MM.1S (cell line): ENCODE data around the gene CD101.

Experiments used
- DNase-seq: peaks from one replicate; pipeline ENCODE4 v3.0.0-alpha.2; 2015
- H2AFZ ChIP-seq: fragments of 300-600 bp; sonication (generic); 2 replicates; pipeline ENCODE4 v1.6.0; 2016; ENCODE audit warnings: antibody characterized with exemption, low read length
- H3F3A ChIP-seq: fragments of 300-600 bp; sonication (generic); 2 replicates; pipeline ENCODE4 v1.6.1; 2016; ENCODE audit warnings: mild to moderate bottlenecking, antibody characterized with exemption, low read length, moderate library complexity, mixed read lengths; ENCODE audit not compliant: insufficient read depth
- H3K27ac ChIP-seq: fragments of 300-600 bp; sonication (generic); 2 replicates; pipeline ENCODE4 v1.5.1; 2016; ENCODE audit warnings: mild to moderate bottlenecking, low read length
- H3K27me3 ChIP-seq: fragments of 300-600 bp; sonication (generic); replicated peaks from 2 replicates; pipeline ENCODE4 v1.6.0; 2016; ENCODE audit warnings: low read length; ENCODE audit not compliant: insufficient read depth
- H3K36me3 ChIP-seq: fragments of 300-600 bp; sonication (generic); replicated peaks from 2 replicates; pipeline ENCODE4 v1.6.1; 2016; ENCODE audit warnings: mild to moderate bottlenecking, low read length, mixed read lengths; ENCODE audit not compliant: insufficient read depth
- H3K4me1 ChIP-seq: fragments of 300-600 bp; sonication (generic); 2 replicates; pipeline ENCODE4 v1.6.1; 2016; ENCODE audit warnings: low read length, mixed read lengths
- H3K4me2 ChIP-seq: fragments of 300-600 bp; sonication (generic); 2 replicates; pipeline ENCODE4 v1.6.0; 2016; ENCODE audit warnings: low read depth, low read length
- H3K4me3 ChIP-seq: fragments of 300-600 bp; sonication (generic); 2 replicates; pipeline ENCODE4 v1.5.1; 2016; ENCODE audit warnings: low read length, mixed read lengths
- H3K79me2 ChIP-seq: fragments of 300-600 bp; sonication (generic); 2 replicates; pipeline ENCODE4 v1.6.1; 2016; ENCODE audit warnings: mixed run types, low read length, mixed read lengths
- H3K9ac ChIP-seq: fragments of 300-600 bp; sonication (generic); 2 replicates; pipeline ENCODE4 v1.6.1; 2016; ENCODE audit warnings: low read length, mixed read lengths
- H3K9me2 ChIP-seq: fragments of 300-600 bp; sonication (generic); replicated peaks from 2 replicates; pipeline ENCODE4 v1.6.1; 2016; ENCODE audit warnings: mild to moderate bottlenecking, low read length, mixed read lengths; ENCODE audit not compliant: insufficient read depth
- H3K9me3 ChIP-seq: fragments of 300-600 bp; sonication (generic); replicated peaks from 2 replicates; pipeline ENCODE4 v1.6.1; 2016; ENCODE audit warnings: mild to moderate bottlenecking, low read length, mixed read lengths; ENCODE audit not compliant: insufficient read depth
- H4K20me1 ChIP-seq: fragments of 300-600 bp; sonication (generic); 2 replicates; pipeline ENCODE4 v1.6.1; 2016; ENCODE audit warnings: mild to moderate bottlenecking, low read length, moderate library complexity, mixed read lengths; ENCODE audit not compliant: insufficient read depth
- CTCF ChIP-seq: fragments of 300-600 bp; sonication (generic); IDR thresholded peaks from 2 replicates; pipeline ENCODE4 v1.5.1; 2016; ENCODE audit warnings: antibody characterized with exemption, low read length, mixed read lengths
- EZH2 ChIP-seq: fragments of 300-600 bp; sonication (generic); optimal IDR thresholded peaks from 2 replicates; pipeline ENCODE3; 2017; ENCODE audit warnings: low read depth, mild to moderate bottlenecking, antibody characterized with exemption, low read length, mixed read lengths
- EZH2phosphoT487 ChIP-seq: fragments of 300-600 bp; sonication (generic); IDR thresholded peaks from 2 replicates; pipeline ENCODE4 v1.6.1; 2018; ENCODE audit warnings: antibody characterized with exemption, low read length

The CD101 gene

GRCh38 chr1:117020526-117021156 is 19.1 kb downstream of the CD101 start:
- Histone ChIP-seq H4K20me1 (no peaks in the 10 kb centered on the region), H3K9ac (no peak overlapping the region), H3K4me1 (no peaks in the 10 kb centered on the region), H3F3A (no peaks in the 10 kb centered on the region), H3K27me3 (no peaks in the 10 kb centered on the region), H3K36me3 (no peaks in the 10 kb centered on the region), H3K27ac (no peak overlapping the region), H3K79me2 (no peaks in the 10 kb centered on the region), H3K4me2 (no peak overlapping the region), H3K9me2 (no peaks in the 10 kb centered on the region), H3K9me3 (no peaks in the 10 kb centered on the region), H3K4me3 (no peak overlapping the region), H2AFZ (no peak overlapping the region)
- TF ChIP-seq EZH2 = no peak
- TF ChIP-seq CTCF = no peak
- TF ChIP-seq EZH2phosphoT487 = no peak
- DNase-seq = no peak

GRCh38 chr1:117022114-117022513 is 20.6 kb downstream of the CD101 start:
- Histone ChIP-seq H4K20me1 (no peaks in the 10 kb centered on the region), H3F3A (no peaks in the 10 kb centered on the region)
- no peak for TF ChIP-seq EZH2phosphoT487
- no peak for TF ChIP-seq EZH2

GRCh38 chr1:117025568-117025967 is 24.0 kb downstream of the CD101 start:
- no peaks in the 10 kb centered on the region for H4K20me1 ChIP-seq
- no peak overlapping the region for H2AFZ ChIP-seq
- H3K36me3 ChIP-seq = no peaks in the 10 kb centered on the region
- H3F3A ChIP-seq = no peaks in the 10 kb centered on the region
- no peaks in the 10 kb centered on the region for H3K27me3 ChIP-seq
- H3K27ac ChIP-seq = no peak overlapping the region
- H3K4me3 ChIP-seq = no peak overlapping the region
- no peak for DNase-seq
- H3K9me2 ChIP-seq = no peaks in the 10 kb centered on the region
- H3K4me2 ChIP-seq = no peak overlapping the region
- H3K4me1 ChIP-seq = no peaks in the 10 kb centered on the region
- no peaks in the 10 kb centered on the region for H3K79me2 ChIP-seq
- TF ChIP-seq EZH2 = no peak
- TF ChIP-seq EZH2phosphoT487 = no peak
- TF ChIP-seq CTCF = no peak
- H3K9me3 ChIP-seq = no peaks in the 10 kb centered on the region
- H3K9ac ChIP-seq = no peak overlapping the region

More at GRCh38 chr1:117022114-117022513, 20.6 kb downstream of the CD101 start:
- Histone ChIP-seq H3K27me3 (no peaks in the 10 kb centered on the region), H3K27ac (no peak overlapping the region), H3K9ac (no peak overlapping the region), H3K4me2 (no peak overlapping the region), H3K79me2 (no peaks in the 10 kb centered on the region), H3K36me3 (no peaks in the 10 kb centered on the region), H3K9me3 (no peaks in the 10 kb centered on the region), H3K4me1 (no peaks in the 10 kb centered on the region), H3K4me3 (no peak overlapping the region), H3K9me2 (no peaks in the 10 kb centered on the region), H2AFZ (no peak overlapping the region)
- no peak for DNase-seq

- no peak for DNase-seq
- no peaks in the 10 kb centered on the region for H4K20me1 ChIP-seq
- no peaks in the 10 kb centered on the region for H3K9me3 ChIP-seq
- H3F3A ChIP-seq = no peaks in the 10 kb centered on the region
- no peak overlapping the region for H3K4me2 ChIP-seq
- H2AFZ ChIP-seq = no peak overlapping the region
- no peak overlapping the region for H3K9ac ChIP-seq
- TF ChIP-seq EZH2phosphoT487 (no peak), EZH2 (no peak), CTCF (no peak)
- no peaks in the 10 kb centered on the region for H3K27me3 ChIP-seq
- H3K79me2 ChIP-seq = no peaks in the 10 kb centered on the region
- H3K4me1 ChIP-seq = no peaks in the 10 kb centered on the region
- H3K4me3 ChIP-seq = no peak overlapping the region
- H3K36me3 ChIP-seq = no peaks in the 10 kb centered on the region
- no peaks in the 10 kb centered on the region for H3K9me2 ChIP-seq
- no peak overlapping the region for H3K27ac ChIP-seq
Measured at GRCh38 chr1:117026361-117026760, 24.8 kb downstream of the CD101 start.
